HCT116 (cell line): ENCODE results near the gene OTULIN. TPM values are rescaled to one million over a fixed set of nuclear protein-coding genes. Genes with fewer than 3 reads are reported as not detected.

ENCODE experiments used
- ATAC-seq: fragments of 200-7000 bp; cut with Tn5 transposase; 2 replicates; pipeline ENCODE4 v1.9.1; 2020; ENCODE audit warnings: mild to moderate bottlenecking, moderate library complexity
- BruUV-seq: library from RNA; stranded (reverse); fragments of 400-500 nt; replicated peaks from 2 replicates; lab custom pipeline; 2021; lab: Mats Ljungman, UMichigan
- CTCF ChIA-PET: fragments of 300-600 bp; sonication (Branson Sonifier 250); formaldehyde crosslinking; loops from one replicate; lab custom pipeline; 2021; ENCODE audit warnings: antibody characterized with exemption; lab: Charles Lee
- POLR2A ChIA-PET: fragments of 300-600, 350-600 bp; sonication (Branson Sonifier 250); formaldehyde crosslinking; loops from one replicate; lab custom pipeline; 2021; ENCODE audit warnings: antibody characterized with exemption; lab: Charles Lee
- RAD21 ChIA-PET, 2 experiments: fragments of 300-600 bp; sonication (Branson Sonifier 250); formaldehyde crosslinking; loops; one replicate each; lab custom pipeline; 2023; ENCODE audit warnings: low total read pairs in 2 of 2; ENCODE audit not compliant: uncharacterized antibody in 2 of 2, unreplicated experiment in 2 of 2, low non-redundant PET in 1 of 2; lab: Charles Lee
- DNase-seq: peaks from one replicate; pipeline ENCODE4 v3.0.0-alpha.2; 2010; ENCODE audit warnings: low read depth, low spot score
- H2AFZ ChIP-seq: fragments of 200-600 bp; shearing (Covaris generic), sonication (generic); 2 replicates; pipeline ENCODE4 v1.6.1; 2017; ENCODE audit warnings: low read depth, mixed run types, mixed read lengths, antibody characterized with exemption, low read length; ENCODE audit not compliant: poor library complexity, severe bottlenecking
- H3K27ac ChIP-seq: 2 replicates; pipeline ENCODE4 v1.5.1; 2012; ENCODE audit warnings: low read depth, low read length
- H3K27me3 ChIP-seq: fragments of 200-600 bp; sonication (generic); 2 replicates; pipeline ENCODE4 v1.6.1; 2016; ENCODE audit warnings: mixed run types, low read length, mixed read lengths; ENCODE audit not compliant: insufficient read depth
- H3K36me3 ChIP-seq, 2 experiments: fragments of 200-500 bp in 1 of 2; fragments of 200-600 bp in 1 of 2; sonication (Bioruptor generic) in 1 of 2; sonication (generic) in 1 of 2; 2 replicates each; pipeline versions ENCODE4 v1.5.1 to v1.6.1; 2014 to 2016; ENCODE audit warnings: low read length in 2 of 2, inconsistent platforms in 1 of 2, mixed read lengths in 1 of 2, mixed run types in 1 of 2; ENCODE audit not compliant: insufficient read depth in 2 of 2, control insufficient read depth in 1 of 2
- H3K4me1 ChIP-seq, 2 experiments: fragments of 200-600 bp in 1 of 2; sonication (generic) in 1 of 2; 2 replicates each; pipeline versions ENCODE4 v1.5.1 to v1.6.1; 2012 to 2017; ENCODE audit warnings: low read length in 2 of 2, inconsistent platforms in 1 of 2, mild to moderate bottlenecking in 1 of 2, mixed read lengths in 1 of 2, mixed run types in 1 of 2, moderate library complexity in 1 of 2; ENCODE audit not compliant: insufficient read depth in 2 of 2, control insufficient read depth in 1 of 2
- H3K4me2 ChIP-seq: fragments of 200-600 bp; sonication (generic); 2 replicates; pipeline ENCODE4 v1.6.1; 2017; ENCODE audit warnings: mixed run types, low read length, mixed read lengths
- H3K4me3 ChIP-seq, 2 experiments: fragments of 200-600 bp in 1 of 2; sonication (generic) in 1 of 2; replicated peaks in 1 of 2; 2 replicates each; pipeline ENCODE4 v1.5.1; 2011 to 2016; ENCODE audit warnings: low read length in 2 of 2, control low read depth in 1 of 2, low read depth in 1 of 2, mild to moderate bottlenecking in 1 of 2, mixed read lengths in 1 of 2, mixed run types in 1 of 2
- H3K79me2 ChIP-seq: fragments of 200-600 bp; sonication (generic); 2 replicates; pipeline ENCODE4 v1.6.1; 2017; ENCODE audit warnings: mild to moderate bottlenecking, mixed run types, low read length, moderate library complexity, mixed read lengths; ENCODE audit not compliant: insufficient read depth
- H3K9ac ChIP-seq: fragments of 200-600 bp; sonication (generic); 2 replicates; pipeline ENCODE4 v1.6.1; 2016; ENCODE audit warnings: low read length, mixed read lengths
- H3K9me2 ChIP-seq: fragments of 200-600 bp; sonication (generic), shearing (Covaris generic); 2 replicates; pipeline ENCODE4 v1.6.1; 2017; ENCODE audit warnings: mixed run types, mild to moderate bottlenecking, moderate library complexity; ENCODE audit not compliant: insufficient read depth
- H3K9me3 ChIP-seq, 2 experiments: fragments of 200-500 bp in 1 of 2; fragments of 200-600 bp in 1 of 2; sonication (Bioruptor generic) in 1 of 2; sonication (generic) in 1 of 2; 2 replicates each; pipeline ENCODE4 v1.6.1; 2014 to 2017; ENCODE audit warnings: low read length in 2 of 2, mixed read lengths in 2 of 2, inconsistent platforms in 1 of 2, low read depth in 1 of 2, mild to moderate bottlenecking in 1 of 2, mixed run types in 1 of 2, moderate library complexity in 1 of 2; ENCODE audit not compliant: control insufficient read depth in 1 of 2, insufficient read depth in 1 of 2
- H4K20me1 ChIP-seq: fragments of 200-600 bp; sonication (generic), shearing (Covaris generic); 2 replicates; pipeline ENCODE4 v1.6.1; 2017; ENCODE audit warnings: mixed run types, mild to moderate bottlenecking, moderate library complexity; ENCODE audit not compliant: insufficient read depth
- EGR1 ChIP-seq: IDR thresholded peaks from 2 replicates; pipeline ENCODE4 v1.6.1; 2012; ENCODE audit warnings: low read depth
- ELF1 ChIP-seq: IDR thresholded peaks from 2 replicates; pipeline ENCODE4 v1.6.1; 2012; ENCODE audit warnings: low read depth, borderline replicate concordance
- EZH2 ChIP-seq: fragments of 200-600 bp; sonication (generic); IDR thresholded peaks from 2 replicates; pipeline ENCODE4 v1.6.1; 2017; ENCODE audit warnings: antibody characterized with exemption, mixed run types
- FOSL1 ChIP-seq: IDR thresholded peaks from 2 replicates; pipeline ENCODE4 v1.6.1; 2012; ENCODE audit warnings: low read depth
- JUND ChIP-seq: IDR thresholded peaks from 2 replicates; pipeline ENCODE4 v1.6.1; 2012
- POLR2A ChIP-seq: IDR thresholded peaks from 2 replicates; pipeline ENCODE4 v1.7.0; 2011; ENCODE audit warnings: borderline replicate concordance; ENCODE audit not compliant: insufficient read depth, insufficient read length; ENCODE audit errors: extremely low read depth
- POLR2AphosphoS5 ChIP-seq: IDR thresholded peaks from 2 replicates; pipeline ENCODE4 v1.6.1; 2011; ENCODE audit warnings: mild to moderate bottlenecking, low read depth, low read length, moderate library complexity
- RAD21 ChIP-seq: IDR thresholded peaks from 2 replicates; pipeline ENCODE4 v1.6.1; 2012; ENCODE audit warnings: low read depth, mild to moderate bottlenecking
- SIN3A ChIP-seq: IDR thresholded peaks from 2 replicates; pipeline ENCODE4 v1.6.1; 2012; ENCODE audit warnings: low read depth
- SRF ChIP-seq: IDR thresholded peaks from 2 replicates; pipeline ENCODE4 v1.6.1; 2012; ENCODE audit warnings: low read depth
- YY1 ChIP-seq: IDR thresholded peaks from 2 replicates; pipeline ENCODE4 v1.6.1; 2011; ENCODE audit warnings: low read length, low read depth, moderate library complexity, mild to moderate bottlenecking; ENCODE audit not compliant: insufficient replicate concordance; ENCODE audit errors: extremely low read depth
- ZFX ChIP-seq: fragments of 450-650 bp; IDR thresholded peaks from 2 replicates; pipeline ENCODE4 v1.6.1; 2017
- ZNF274 ChIP-seq: fragments of 200-500 bp; sonication (Bioruptor generic); IDR thresholded peaks from 2 replicates; pipeline ENCODE4 v1.6.1; 2014; ENCODE audit warnings: mild to moderate bottlenecking, low read depth, low read length, inconsistent platforms
- intact Hi-C: fragments of 100-400 bp; cut with micrococcal nuclease; formaldehyde crosslinking; loops from 2 replicates; pipeline ENCODE4 v1.10.0; 2022
- total RNA-seq: library from RNA; stranded (reverse); gene quantifications from one replicate; pipeline ENCODE4 v1.2.1, GENCODE V29; 2021; ENCODE audit not compliant: unreplicated experiment
- TF ChIP-seq, protein P1 (sequence below): IDR thresholded peaks from 2 replicates; pipeline ENCODE4 v1.6.1; 2012; ENCODE audit warnings: low read depth
- TF ChIP-seq, protein P2 (sequence below): IDR thresholded peaks from 2 replicates; pipeline ENCODE4 v1.6.1; 2012
- TF ChIP-seq, protein P3 (sequence below): IDR thresholded peaks from 2 replicates; pipeline ENCODE4 v1.6.1; 2011; ENCODE audit warnings: mild to moderate bottlenecking, low read length, moderate library complexity; ENCODE audit not compliant: insufficient replicate concordance; ENCODE audit errors: extremely low read depth
- TF ChIP-seq, protein P4 (sequence below), 3 experiments: fragments of 200-600 bp in 1 of 3; sonication (generic) in 1 of 3; IDR thresholded peaks in 2 of 3; conservative IDR thresholded peaks in 1 of 3; 2 replicates each; pipeline ENCODE4 v1.5.1; 2012 to 2017; ENCODE audit warnings: low read depth in 2 of 3, low read length in 2 of 3, antibody characterized with exemption in 1 of 3, borderline replicate concordance in 1 of 3, control low read depth in 1 of 3, mild to moderate bottlenecking in 1 of 3, mixed read lengths in 1 of 3, mixed run types in 1 of 3, moderate library complexity in 1 of 3; ENCODE audit not compliant: insufficient read depth in 1 of 3

The OTULIN gene
- total RNA-seq, 1 experiment from 2014 or later = 25.7 TPM

DNA sequence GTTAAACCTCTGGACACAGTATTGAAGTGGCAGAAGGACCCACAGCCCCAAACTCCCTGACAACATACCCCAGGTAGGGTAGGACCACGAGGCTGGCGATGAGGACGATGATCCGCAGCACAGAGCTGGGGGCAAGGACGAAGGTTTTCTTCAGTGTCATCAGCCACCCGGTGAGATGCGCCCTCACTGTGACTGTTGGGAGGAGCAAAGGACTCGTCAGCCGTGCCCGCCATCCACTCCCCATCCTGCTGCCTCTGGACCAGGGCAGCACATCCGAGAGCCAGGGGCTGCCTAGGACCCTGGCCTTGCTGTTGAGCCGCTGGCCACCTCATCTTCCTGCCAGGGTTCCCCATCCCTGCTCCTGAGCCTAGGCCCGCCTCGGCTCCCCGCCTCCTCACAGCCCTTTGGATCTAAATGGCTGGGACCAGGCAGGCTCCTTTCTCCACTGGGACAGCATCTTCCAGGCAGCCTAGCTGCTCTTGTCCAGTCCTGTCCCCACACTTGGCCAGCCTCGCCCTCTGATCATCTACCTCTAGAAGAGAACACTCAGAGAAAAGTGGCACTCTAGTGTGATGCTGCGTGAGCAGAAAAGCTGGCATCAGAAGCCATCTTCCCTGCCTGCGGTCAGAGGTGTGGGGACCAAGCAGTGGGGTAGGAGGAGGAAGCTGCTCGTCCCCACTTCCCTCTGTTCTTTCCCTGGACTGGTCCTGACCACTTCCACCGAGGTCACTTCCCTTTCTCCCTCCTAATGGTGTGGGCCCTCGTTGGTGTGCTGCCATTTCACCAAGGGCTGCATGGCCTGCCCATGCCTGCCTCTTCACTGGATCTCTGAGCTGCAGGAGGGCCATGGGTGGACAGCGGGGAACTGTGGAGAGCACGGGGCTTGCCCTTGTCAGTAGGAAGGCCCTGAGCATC, 49.2 kb downstream of the OTULIN start:
- POLR2A ChIA-PET = no interaction called here

More for the DNA sequence above, 49.2 kb downstream of the OTULIN start:
- H3K9me2 ChIP-seq = no peaks in the 10 kb centered on the region
- H2AFZ ChIP-seq = no peak overlapping the region
- no peak for ATAC-seq
- DNase-seq = no peak
- CTCF ChIA-PET = no interaction called here
- peaks cover 0 to 16% of the 10 kb centered on the region in 2 experiments for H3K36me3 ChIP-seq
- TF ChIP-seq RAD21 = no peak
- no peak for TF ChIP-seq EGR1
- no peak for TF ChIP-seq ZFX
- TF ChIP-seq, protein P1, sequence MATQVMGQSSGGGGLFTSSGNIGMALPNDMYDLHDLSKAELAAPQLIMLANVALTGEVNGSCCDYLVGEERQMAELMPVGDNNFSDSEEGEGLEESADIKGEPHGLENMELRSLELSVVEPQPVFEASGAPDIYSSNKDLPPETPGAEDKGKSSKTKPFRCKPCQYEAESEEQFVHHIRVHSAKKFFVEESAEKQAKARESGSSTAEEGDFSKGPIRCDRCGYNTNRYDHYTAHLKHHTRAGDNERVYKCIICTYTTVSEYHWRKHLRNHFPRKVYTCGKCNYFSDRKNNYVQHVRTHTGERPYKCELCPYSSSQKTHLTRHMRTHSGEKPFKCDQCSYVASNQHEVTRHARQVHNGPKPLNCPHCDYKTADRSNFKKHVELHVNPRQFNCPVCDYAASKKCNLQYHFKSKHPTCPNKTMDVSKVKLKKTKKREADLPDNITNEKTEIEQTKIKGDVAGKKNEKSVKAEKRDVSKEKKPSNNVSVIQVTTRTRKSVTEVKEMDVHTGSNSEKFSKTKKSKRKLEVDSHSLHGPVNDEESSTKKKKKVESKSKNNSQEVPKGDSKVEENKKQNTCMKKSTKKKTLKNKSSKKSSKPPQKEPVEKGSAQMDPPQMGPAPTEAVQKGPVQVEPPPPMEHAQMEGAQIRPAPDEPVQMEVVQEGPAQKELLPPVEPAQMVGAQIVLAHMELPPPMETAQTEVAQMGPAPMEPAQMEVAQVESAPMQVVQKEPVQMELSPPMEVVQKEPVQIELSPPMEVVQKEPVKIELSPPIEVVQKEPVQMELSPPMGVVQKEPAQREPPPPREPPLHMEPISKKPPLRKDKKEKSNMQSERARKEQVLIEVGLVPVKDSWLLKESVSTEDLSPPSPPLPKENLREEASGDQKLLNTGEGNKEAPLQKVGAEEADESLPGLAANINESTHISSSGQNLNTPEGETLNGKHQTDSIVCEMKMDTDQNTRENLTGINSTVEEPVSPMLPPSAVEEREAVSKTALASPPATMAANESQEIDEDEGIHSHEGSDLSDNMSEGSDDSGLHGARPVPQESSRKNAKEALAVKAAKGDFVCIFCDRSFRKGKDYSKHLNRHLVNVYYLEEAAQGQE = no peak
- TF ChIP-seq JUND = no peak
- TF ChIP-seq, protein P2, sequence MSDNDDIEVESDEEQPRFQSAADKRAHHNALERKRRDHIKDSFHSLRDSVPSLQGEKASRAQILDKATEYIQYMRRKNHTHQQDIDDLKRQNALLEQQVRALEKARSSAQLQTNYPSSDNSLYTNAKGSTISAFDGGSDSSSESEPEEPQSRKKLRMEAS = no peak
- TF ChIP-seq FOSL1 = no peak
- TF ChIP-seq EZH2 = no peak
- TF ChIP-seq POLR2AphosphoS5 = no peak
- TF ChIP-seq ELF1 = no peak
- TF ChIP-seq POLR2A = no peak
- no peak for TF ChIP-seq YY1
- TF ChIP-seq SRF = no peak
- no peak for TF ChIP-seq ZNF274
- TF ChIP-seq SIN3A = no peak
- TF ChIP-seq, protein P3, sequence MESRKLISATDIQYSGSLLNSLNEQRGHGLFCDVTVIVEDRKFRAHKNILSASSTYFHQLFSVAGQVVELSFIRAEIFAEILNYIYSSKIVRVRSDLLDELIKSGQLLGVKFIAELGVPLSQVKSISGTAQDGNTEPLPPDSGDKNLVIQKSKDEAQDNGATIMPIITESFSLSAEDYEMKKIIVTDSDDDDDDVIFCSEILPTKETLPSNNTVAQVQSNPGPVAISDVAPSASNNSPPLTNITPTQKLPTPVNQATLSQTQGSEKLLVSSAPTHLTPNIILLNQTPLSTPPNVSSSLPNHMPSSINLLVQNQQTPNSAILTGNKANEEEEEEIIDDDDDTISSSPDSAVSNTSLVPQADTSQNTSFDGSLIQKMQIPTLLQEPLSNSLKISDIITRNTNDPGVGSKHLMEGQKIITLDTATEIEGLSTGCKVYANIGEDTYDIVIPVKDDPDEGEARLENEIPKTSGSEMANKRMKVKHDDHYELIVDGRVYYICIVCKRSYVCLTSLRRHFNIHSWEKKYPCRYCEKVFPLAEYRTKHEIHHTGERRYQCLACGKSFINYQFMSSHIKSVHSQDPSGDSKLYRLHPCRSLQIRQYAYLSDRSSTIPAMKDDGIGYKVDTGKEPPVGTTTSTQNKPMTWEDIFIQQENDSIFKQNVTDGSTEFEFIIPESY = no peak
- TF ChIP-seq, protein P4, sequence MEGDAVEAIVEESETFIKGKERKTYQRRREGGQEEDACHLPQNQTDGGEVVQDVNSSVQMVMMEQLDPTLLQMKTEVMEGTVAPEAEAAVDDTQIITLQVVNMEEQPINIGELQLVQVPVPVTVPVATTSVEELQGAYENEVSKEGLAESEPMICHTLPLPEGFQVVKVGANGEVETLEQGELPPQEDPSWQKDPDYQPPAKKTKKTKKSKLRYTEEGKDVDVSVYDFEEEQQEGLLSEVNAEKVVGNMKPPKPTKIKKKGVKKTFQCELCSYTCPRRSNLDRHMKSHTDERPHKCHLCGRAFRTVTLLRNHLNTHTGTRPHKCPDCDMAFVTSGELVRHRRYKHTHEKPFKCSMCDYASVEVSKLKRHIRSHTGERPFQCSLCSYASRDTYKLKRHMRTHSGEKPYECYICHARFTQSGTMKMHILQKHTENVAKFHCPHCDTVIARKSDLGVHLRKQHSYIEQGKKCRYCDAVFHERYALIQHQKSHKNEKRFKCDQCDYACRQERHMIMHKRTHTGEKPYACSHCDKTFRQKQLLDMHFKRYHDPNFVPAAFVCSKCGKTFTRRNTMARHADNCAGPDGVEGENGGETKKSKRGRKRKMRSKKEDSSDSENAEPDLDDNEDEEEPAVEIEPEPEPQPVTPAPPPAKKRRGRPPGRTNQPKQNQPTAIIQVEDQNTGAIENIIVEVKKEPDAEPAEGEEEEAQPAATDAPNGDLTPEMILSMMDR (IDR thresholded peaks at IDR 0.05 in 2 of 3, conservative IDR thresholded peaks at IDR 0.05 in 1 of 3; ENCODE audit: borderline replicate concordance in 1 of 3, insufficient read depth in 1 of 3, low read depth in 2 of 3, low read length in 2 of 3) = no peak
- H3K4me3 ChIP-seq = no peak overlapping the region
- no peak overlapping the region for H3K4me2 ChIP-seq
- no peak overlapping the region for H3K27ac ChIP-seq
- H4K20me1 ChIP-seq = no peaks in the 10 kb centered on the region
- BruUV-seq = no TSS peak
- no peaks in the 10 kb centered on the region for H3K4me1 ChIP-seq
- H3K9me3 ChIP-seq = no peaks in the 10 kb centered on the region
- RAD21 ChIA-PET = no interaction called here
- intact Hi-C loops = no loop called here
- no peak overlapping the region for H3K9ac ChIP-seq
- no peaks in the 10 kb centered on the region for H3K27me3 ChIP-seq
- no peaks in the 10 kb centered on the region for H3K79me2 ChIP-seq
